Tibial nerve (tissue), 4 donors: ENCODE results near the gene C7orf33.

ENCODE experiments used
- EP300 ChIP-seq, 2 donors: sonication (generic); formaldehyde crosslinking; IDR thresholded peaks; one replicate each; pipeline ENCODE4 v1.6.1; 2017; ENCODE audit warnings: antibody characterized with exemption in 2 of 2, mild to moderate bottlenecking in 1 of 2
- POLR2A ChIP-seq, 2 donors: fragments of 450-650 bp; IDR thresholded peaks; one replicate each; pipeline ENCODE4 v1.6.1; 2017; ENCODE audit warnings: antibody characterized with exemption in 2 of 2, mild to moderate bottlenecking in 2 of 2, moderate library complexity in 2 of 2
- TF ChIP-seq, protein P1 (sequence below), 5 experiments: fragments of 200-600 bp in 3 of 5; fragments of 450-650 bp in 2 of 5; sonication (generic) in 3 of 5; IDR thresholded peaks; one replicate each; pipeline ENCODE4 v1.5.1; 2016 to 2019; ENCODE audit warnings: antibody characterized with exemption in 5 of 5, mild to moderate bottlenecking in 3 of 5, moderate library complexity in 2 of 5

DNA sequence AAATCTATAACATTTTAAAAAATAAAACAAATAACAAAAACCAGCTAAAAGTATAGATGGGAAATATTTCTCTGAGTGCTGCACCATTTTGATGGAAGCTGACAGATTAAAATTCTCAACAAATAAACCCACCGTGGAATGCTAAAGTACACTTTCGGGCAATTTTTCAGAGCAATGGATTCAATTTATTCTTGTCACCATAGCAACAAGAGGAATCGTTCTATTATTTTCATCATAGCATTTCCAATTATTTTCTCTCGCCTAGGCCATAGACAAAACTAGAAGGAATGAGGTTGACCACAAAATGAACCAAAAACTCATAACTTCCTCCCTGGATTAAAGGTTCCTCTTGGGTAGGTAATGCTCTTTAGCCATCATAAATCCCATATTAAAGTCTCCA, 44.6 kb upstream of the C7orf33 start:
- TF ChIP-seq, protein P1, sequence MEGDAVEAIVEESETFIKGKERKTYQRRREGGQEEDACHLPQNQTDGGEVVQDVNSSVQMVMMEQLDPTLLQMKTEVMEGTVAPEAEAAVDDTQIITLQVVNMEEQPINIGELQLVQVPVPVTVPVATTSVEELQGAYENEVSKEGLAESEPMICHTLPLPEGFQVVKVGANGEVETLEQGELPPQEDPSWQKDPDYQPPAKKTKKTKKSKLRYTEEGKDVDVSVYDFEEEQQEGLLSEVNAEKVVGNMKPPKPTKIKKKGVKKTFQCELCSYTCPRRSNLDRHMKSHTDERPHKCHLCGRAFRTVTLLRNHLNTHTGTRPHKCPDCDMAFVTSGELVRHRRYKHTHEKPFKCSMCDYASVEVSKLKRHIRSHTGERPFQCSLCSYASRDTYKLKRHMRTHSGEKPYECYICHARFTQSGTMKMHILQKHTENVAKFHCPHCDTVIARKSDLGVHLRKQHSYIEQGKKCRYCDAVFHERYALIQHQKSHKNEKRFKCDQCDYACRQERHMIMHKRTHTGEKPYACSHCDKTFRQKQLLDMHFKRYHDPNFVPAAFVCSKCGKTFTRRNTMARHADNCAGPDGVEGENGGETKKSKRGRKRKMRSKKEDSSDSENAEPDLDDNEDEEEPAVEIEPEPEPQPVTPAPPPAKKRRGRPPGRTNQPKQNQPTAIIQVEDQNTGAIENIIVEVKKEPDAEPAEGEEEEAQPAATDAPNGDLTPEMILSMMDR (IDR thresholded peaks at IDR 0.05), result no peak
- TF ChIP-seq POLR2A (IDR thresholded peaks at IDR 0.05), result no peak
- TF ChIP-seq EP300 (IDR thresholded peaks at IDR 0.05), result no peak
